Suprapubic skin (tissue), 4 donors: Measurements from ENCODE around the gene UACA. TPM values are rescaled to one million over a fixed set of nuclear protein-coding genes. Genes with fewer than 3 reads are reported as not detected.

Experiments used
- DNase-seq, 2 donors: peaks; one replicate each; pipeline ENCODE4 v3.0.0-alpha.2; 2019; ENCODE audit warnings: low spot score in 2 of 2
- H3K27ac ChIP-seq: fragments of 200-600 bp; sonication (generic); one replicate; pipeline ENCODE4 v1.5.1; 2019
- H3K27me3 ChIP-seq: fragments of 200-600 bp; sonication (generic); one replicate; pipeline ENCODE4 v1.5.1; 2019
- H3K36me3 ChIP-seq: fragments of 200-600 bp; sonication (generic); one replicate; pipeline ENCODE4 v1.5.1; 2019
- H3K4me1 ChIP-seq: fragments of 200-600 bp; sonication (generic); one replicate; pipeline ENCODE4 v1.5.1; 2019
- H3K4me3 ChIP-seq: fragments of 200-600 bp; sonication (generic); one replicate; pipeline ENCODE4 v1.5.1; 2019; ENCODE audit warnings: mild to moderate bottlenecking
- H3K9me3 ChIP-seq: fragments of 200-600 bp; sonication (generic); one replicate; pipeline ENCODE4 v1.5.1; 2019
- EP300 ChIP-seq: sonication (generic); formaldehyde crosslinking; IDR thresholded peaks from one replicate; pipeline ENCODE4 v1.6.1; 2017; ENCODE audit warnings: antibody characterized with exemption
- POLR2A ChIP-seq, 2 donors: fragments of 450-650 bp; IDR thresholded peaks; one replicate each; pipeline ENCODE4 v1.6.1; 2017; ENCODE audit warnings: antibody characterized with exemption in 2 of 2, mild to moderate bottlenecking in 2 of 2, moderate library complexity in 2 of 2
- POLR2AphosphoS5 ChIP-seq, 3 donors: sonication (generic); formaldehyde crosslinking; IDR thresholded peaks; one replicate each; pipeline ENCODE4 v1.6.1; 2017; ENCODE audit warnings: antibody characterized with exemption in 3 of 3
- WGBS: methylation state at CpG from one replicate; pipeline ENCODE4 v1.1.5; 2018; 5-methylcytosine and 5-hydroxymethylcytosine counted together
- total RNA-seq, 4 donors: library from RNA; depleted of rRNA; stranded (reverse); fragments of >200 nt; gene quantifications; one replicate each; pipeline ENCODE4 v1.1.0, GENCODE V29; 2016
- TF ChIP-seq, protein P1 (sequence below), 2 donors: fragments of 200-600 bp in 1 of 2; fragments of 450-650 bp in 1 of 2; sonication (generic) in 1 of 2; IDR thresholded peaks; one replicate each; pipeline ENCODE4 v1.5.1; 2016 to 2019; ENCODE audit warnings: antibody characterized with exemption in 2 of 2, mild to moderate bottlenecking in 1 of 2, moderate library complexity in 1 of 2

UACA gene
- total RNA-seq, 4 donors from 2014 or later = 23.4 to 97.8 (median 27.2) TPM

DNA sequence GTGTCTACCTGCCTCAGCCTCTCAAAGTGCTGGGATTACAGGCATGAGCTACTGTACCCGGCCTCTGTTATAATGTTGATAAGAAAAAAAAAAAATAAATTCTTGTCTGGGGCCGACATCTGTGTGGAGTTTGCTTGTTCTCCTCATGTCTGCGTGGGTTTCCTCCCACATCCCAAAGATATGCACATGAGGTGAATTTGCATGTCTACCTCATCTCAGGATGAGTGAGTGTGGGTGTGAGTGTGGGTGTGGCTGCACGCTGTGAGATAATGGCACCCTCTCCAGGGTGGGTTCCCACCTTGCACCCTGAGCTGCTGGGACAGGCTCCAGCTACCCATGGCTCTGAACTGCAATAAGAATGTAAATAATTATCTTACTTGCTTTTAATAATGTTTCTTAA, 25.9 kb upstream of the UACA start:
- Histone ChIP-seq H3K27me3 (no peaks in the 10 kb centered on the region), H3K27ac (no peak overlapping the region), H3K4me3 (no peak overlapping the region), H3K36me3 (no peaks in the 10 kb centered on the region), H3K9me3 (no peaks in the 10 kb centered on the region), H3K4me1 (no peaks in the 10 kb centered on the region)
- TF ChIP-seq POLR2AphosphoS5 (IDR thresholded peaks at IDR 0.05) (no peak), POLR2A (IDR thresholded peaks at IDR 0.05) (no peak), EP300 (no peak)
- TF ChIP-seq, protein P1, sequence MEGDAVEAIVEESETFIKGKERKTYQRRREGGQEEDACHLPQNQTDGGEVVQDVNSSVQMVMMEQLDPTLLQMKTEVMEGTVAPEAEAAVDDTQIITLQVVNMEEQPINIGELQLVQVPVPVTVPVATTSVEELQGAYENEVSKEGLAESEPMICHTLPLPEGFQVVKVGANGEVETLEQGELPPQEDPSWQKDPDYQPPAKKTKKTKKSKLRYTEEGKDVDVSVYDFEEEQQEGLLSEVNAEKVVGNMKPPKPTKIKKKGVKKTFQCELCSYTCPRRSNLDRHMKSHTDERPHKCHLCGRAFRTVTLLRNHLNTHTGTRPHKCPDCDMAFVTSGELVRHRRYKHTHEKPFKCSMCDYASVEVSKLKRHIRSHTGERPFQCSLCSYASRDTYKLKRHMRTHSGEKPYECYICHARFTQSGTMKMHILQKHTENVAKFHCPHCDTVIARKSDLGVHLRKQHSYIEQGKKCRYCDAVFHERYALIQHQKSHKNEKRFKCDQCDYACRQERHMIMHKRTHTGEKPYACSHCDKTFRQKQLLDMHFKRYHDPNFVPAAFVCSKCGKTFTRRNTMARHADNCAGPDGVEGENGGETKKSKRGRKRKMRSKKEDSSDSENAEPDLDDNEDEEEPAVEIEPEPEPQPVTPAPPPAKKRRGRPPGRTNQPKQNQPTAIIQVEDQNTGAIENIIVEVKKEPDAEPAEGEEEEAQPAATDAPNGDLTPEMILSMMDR (IDR thresholded peaks at IDR 0.05) = no peak
- no peak for DNase-seq
- WGBS = 67% methylated on average over 4 of the region's 4 CpGs

DNA sequence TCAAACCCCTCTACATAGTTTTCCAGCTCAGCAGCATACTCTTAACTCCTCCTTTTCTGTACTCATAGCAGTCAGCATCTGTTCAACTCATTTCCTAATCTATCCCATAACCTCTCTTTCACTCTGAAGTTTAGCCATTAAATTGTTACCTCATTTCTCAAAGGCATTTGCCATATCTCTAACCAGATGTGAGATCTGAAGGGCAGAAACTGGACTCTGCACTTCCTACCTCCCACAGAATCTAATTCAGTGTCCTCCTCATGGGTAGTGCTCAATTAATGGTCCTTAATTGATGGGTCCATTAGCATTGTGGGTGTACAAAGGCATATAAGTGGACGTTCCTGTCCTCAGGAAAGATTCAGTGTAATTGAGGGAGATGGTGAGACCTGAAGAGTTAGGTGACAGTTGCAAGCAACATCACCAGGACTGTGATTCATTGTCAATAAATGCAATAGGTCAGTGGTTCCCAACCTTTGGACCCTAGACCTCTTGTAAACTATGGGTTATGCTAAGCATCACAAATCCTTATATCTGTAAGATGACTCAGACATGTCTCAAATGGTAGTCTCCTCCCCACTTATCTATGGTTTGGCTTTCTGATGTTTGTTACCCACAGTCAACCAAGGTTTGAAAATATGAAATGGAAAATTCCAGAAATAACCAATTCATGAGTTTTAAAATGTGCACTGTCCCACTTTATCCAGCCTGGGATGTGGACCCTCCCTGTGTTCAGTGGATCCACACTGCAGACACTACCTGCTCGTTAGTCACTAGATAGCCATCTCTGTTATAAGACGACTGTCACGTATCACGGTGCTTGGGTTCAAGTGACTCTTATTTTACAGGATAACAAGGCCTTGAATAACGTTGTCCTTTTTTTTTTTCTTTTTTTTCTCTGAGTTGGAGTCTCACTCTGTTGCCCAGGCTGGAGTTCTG, 25.0 kb upstream of the UACA start:
- H3K36me3 ChIP-seq = no peaks in the 10 kb centered on the region

DNA sequence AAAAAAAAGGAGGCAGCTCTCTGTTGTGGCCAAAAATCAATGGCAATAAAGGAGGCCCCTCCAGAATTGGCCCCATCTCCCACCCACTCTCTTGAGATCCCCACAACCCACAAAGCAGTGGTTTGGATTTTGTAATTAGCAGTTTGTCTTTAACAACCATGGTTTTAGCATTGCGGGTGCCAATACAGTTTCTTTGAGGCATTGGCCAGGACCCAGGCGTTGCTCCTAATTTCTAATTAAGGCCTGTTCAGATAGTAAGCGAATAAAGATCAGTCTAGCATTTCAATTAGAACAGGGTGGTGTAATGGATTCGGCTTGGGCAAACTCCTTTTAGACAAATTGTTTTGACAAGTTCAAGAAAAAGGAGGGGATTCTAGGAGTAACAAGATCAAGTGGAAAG, 23.6 kb upstream of the UACA start:
- TF ChIP-seq, protein P1 (IDR thresholded peaks at IDR 0.05) = no peak
- TF ChIP-seq POLR2A (IDR thresholded peaks at IDR 0.05) = no peak
- no peak for TF ChIP-seq EP300
- no peak for TF ChIP-seq POLR2AphosphoS5 (IDR thresholded peaks at IDR 0.05)
- 92% methylated on average over 4 of the region's 4 CpGs for WGBS

More for the DNA sequence above, 25.0 kb upstream of the UACA start:
- Histone ChIP-seq H3K9me3 (no peaks in the 10 kb centered on the region), H3K27me3 (no peaks in the 10 kb centered on the region), H3K27ac (no peak overlapping the region), H3K4me1 (no peaks in the 10 kb centered on the region), H3K4me3 (no peak overlapping the region)
- TF ChIP-seq POLR2A (IDR thresholded peaks at IDR 0.05) = no peak
- TF ChIP-seq, protein P1 (IDR thresholded peaks at IDR 0.05) = no peak
- no peak for TF ChIP-seq POLR2AphosphoS5 (IDR thresholded peaks at IDR 0.05)
- TF ChIP-seq EP300 = no peak
- DNase-seq = no peak
- WGBS = 84% methylated on average over 6 of the region's 6 CpGs

DNA sequence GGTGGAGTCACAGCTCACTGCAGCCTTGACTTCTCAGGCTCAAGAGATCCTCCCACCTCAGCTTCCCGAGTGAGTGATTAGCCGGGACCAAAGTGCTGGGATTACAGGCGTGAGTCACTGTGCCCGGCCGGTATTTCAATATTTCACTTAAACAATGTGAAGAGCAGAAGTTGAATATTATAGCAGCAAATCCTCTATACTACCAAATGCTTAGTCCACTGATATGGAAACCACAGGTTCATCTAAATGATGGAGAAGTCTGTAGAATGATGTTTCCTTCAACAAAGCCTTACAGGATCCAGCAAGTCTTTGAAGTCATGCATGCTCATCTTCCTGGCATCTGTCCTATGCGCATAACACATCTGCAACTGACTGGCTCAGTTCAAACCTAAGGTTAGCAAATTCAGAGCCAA, 20.3 kb upstream of the UACA start:
- H3K4me3 ChIP-seq = no peak overlapping the region
- WGBS = 62% methylated on average over 6 of the region's 6 CpGs
- H3K9me3 ChIP-seq = no peaks in the 10 kb centered on the region
- no peak overlapping the region for H3K27ac ChIP-seq
- TF ChIP-seq, protein P1 (IDR thresholded peaks at IDR 0.05) = no peak
- no peak for DNase-seq
- H3K27me3 ChIP-seq = no peaks in the 10 kb centered on the region
- no peaks in the 10 kb centered on the region for H3K4me1 ChIP-seq
- no peaks in the 10 kb centered on the region for H3K36me3 ChIP-seq

More for the DNA sequence above, 23.6 kb upstream of the UACA start:
- Histone ChIP-seq H3K9me3 (no peaks in the 10 kb centered on the region), H3K36me3 (no peaks in the 10 kb centered on the region), H3K27ac (no peak overlapping the region), H3K4me3 (no peak overlapping the region), H3K27me3 (no peaks in the 10 kb centered on the region), H3K4me1 (no peaks in the 10 kb centered on the region)
- DNase-seq = no peak

DNA sequence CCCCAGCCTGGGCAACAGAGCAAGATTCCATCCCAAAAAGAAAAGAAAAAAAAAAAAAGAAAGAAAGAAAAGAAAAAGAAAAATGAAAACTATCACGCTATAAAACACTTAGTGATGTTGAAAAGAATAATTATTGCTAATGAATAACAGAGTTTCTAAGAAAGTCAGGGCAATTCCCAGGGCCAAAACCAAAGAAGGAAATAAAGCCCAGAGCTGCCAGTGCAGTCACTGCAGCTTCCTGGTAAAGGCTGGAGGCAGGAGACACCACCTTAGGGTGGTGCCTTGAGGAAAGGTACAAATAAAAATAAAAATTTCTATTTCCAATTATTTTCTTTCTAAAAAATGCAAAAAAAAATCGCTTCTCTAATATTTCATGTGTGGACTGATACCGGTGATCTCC, 19.7 kb upstream of the UACA start:
- Histone ChIP-seq H3K27me3 (no peaks in the 10 kb centered on the region), H3K36me3 (no peaks in the 10 kb centered on the region), H3K4me3 (no peak overlapping the region), H3K4me1 (no peaks in the 10 kb centered on the region), H3K9me3 (no peaks in the 10 kb centered on the region), H3K27ac (no peak overlapping the region)
- 83% methylated on average over 3 of the region's 3 CpGs for WGBS
- TF ChIP-seq, protein P1 (IDR thresholded peaks at IDR 0.05) = no peak
- no peak for TF ChIP-seq POLR2AphosphoS5 (IDR thresholded peaks at IDR 0.05)
- TF ChIP-seq POLR2A (IDR thresholded peaks at IDR 0.05) = no peak
- no peak for TF ChIP-seq EP300
- no peak for DNase-seq
